Caco-2 (cell line): Measurements from ENCODE around the gene RBM5. TPM values are rescaled to one million over a fixed set of nuclear protein-coding genes. Genes with fewer than 3 reads are reported as not detected.
A peak's percentile ranks its signal among the peaks of the same experiment; 100 is the strongest.

Experiments used
- BruUV-seq: library from RNA; stranded (reverse); fragments of 400-500 nt; replicated peaks from 2 replicates; lab custom pipeline; 2021; lab: Mats Ljungman, UMichigan
- CTCF ChIA-PET: fragments of 300-600 bp; sonication (Branson Sonifier 250); formaldehyde crosslinking; loops from one replicate; lab custom pipeline; 2022; ENCODE audit warnings: antibody characterized with exemption; lab: Charles Lee
- POLR2A ChIA-PET: fragments of 300-600 bp; sonication (Branson Sonifier 250); formaldehyde crosslinking; loops from one replicate; lab custom pipeline; 2022; ENCODE audit warnings: antibody characterized with exemption; lab: Charles Lee
- DNase-seq, 2 experiments: peaks; one replicate each; pipeline versions ENCODE4 v3.0.0 to v3.0.0-alpha.2; 2020 to 2022
- H3K27me3 ChIP-seq: replicated peaks from 2 replicates; pipeline ENCODE4 v1.6.0; 2011; ENCODE audit warnings: low read length; ENCODE audit not compliant: control insufficient read depth, insufficient read depth
- H3K36me3 ChIP-seq: 2 replicates; pipeline ENCODE4 v1.5.1; 2011; ENCODE audit warnings: low read length; ENCODE audit not compliant: control insufficient read depth, insufficient read depth
- H3K4me1 ChIP-seq: fragments of 250-450 bp; sonication (Bioruptor Pico); 2 replicates; pipeline ENCODE4 v1.5.1; 2020; ENCODE audit warnings: mild to moderate bottlenecking
- H3K4me3 ChIP-seq: 2 replicates; pipeline ENCODE4 v1.5.1; 2011; ENCODE audit warnings: low read depth, mild to moderate bottlenecking, control low read depth, low read length
- H3K9me3 ChIP-seq: fragments of 250-450 bp; sonication (Bioruptor Pico); 2 replicates; pipeline ENCODE4 v1.5.1; 2020; ENCODE audit warnings: mild to moderate bottlenecking, moderate library complexity
- H3K27ac Mint-ChIP-seq: one replicate; pipeline ENCODE4 v1.8.0; 2022; ENCODE audit warnings: mixed read lengths; ENCODE audit not compliant: unreplicated experiment
- H3K27me3 Mint-ChIP-seq: one replicate; pipeline ENCODE4 v1.8.0; 2022; ENCODE audit warnings: mixed read lengths; ENCODE audit not compliant: insufficient read depth, unreplicated experiment
- H3K36me3 Mint-ChIP-seq: one replicate; pipeline ENCODE4 v1.8.0; 2022; ENCODE audit warnings: mild to moderate bottlenecking, mixed read lengths; ENCODE audit not compliant: insufficient read depth, unreplicated experiment
- H3K4me1 Mint-ChIP-seq: one replicate; pipeline ENCODE4 v1.8.0; 2022; ENCODE audit warnings: low read depth, mixed read lengths; ENCODE audit not compliant: unreplicated experiment
- H3K4me3 Mint-ChIP-seq: one replicate; pipeline ENCODE4 v1.8.0; 2022; ENCODE audit warnings: mild to moderate bottlenecking, moderate library complexity, mixed read lengths; ENCODE audit not compliant: unreplicated experiment
- H3K9me3 Mint-ChIP-seq: one replicate; pipeline ENCODE4 v1.8.0; 2022; ENCODE audit warnings: mixed read lengths; ENCODE audit not compliant: unreplicated experiment
- CTCF ChIP-seq, 2 experiments: fragments of 200-600 bp in 1 of 2; IDR thresholded peaks; 1 replicate in 1 of 2; 2 replicates in 1 of 2; pipeline versions ENCODE4 v1.5.1 to v1.8.0; 2011 to 2022; ENCODE audit warnings: antibody characterized with exemption in 1 of 2, control low read depth in 1 of 2, inconsistent platforms in 1 of 2, low read depth in 1 of 2, low read length in 1 of 2, mild to moderate bottlenecking in 1 of 2, moderate library complexity in 1 of 2; ENCODE audit not compliant: insufficient read depth in 1 of 2, severe bottlenecking in 1 of 2, unreplicated experiment in 1 of 2
- intact Hi-C: fragments of 100-400 bp; cut with micrococcal nuclease; formaldehyde crosslinking; loops from one replicate; pipeline ENCODE4 v1.10.0; 2022; ENCODE audit not compliant: unreplicated experiment
- total RNA-seq: library from RNA; stranded (reverse); gene quantifications from 2 replicates; pipeline ENCODE4 v1.2.3, GENCODE V29; 2022

RBM5 gene
- total RNA-seq, 1 experiment from 2014 or later = 145 TPM

DNA sequence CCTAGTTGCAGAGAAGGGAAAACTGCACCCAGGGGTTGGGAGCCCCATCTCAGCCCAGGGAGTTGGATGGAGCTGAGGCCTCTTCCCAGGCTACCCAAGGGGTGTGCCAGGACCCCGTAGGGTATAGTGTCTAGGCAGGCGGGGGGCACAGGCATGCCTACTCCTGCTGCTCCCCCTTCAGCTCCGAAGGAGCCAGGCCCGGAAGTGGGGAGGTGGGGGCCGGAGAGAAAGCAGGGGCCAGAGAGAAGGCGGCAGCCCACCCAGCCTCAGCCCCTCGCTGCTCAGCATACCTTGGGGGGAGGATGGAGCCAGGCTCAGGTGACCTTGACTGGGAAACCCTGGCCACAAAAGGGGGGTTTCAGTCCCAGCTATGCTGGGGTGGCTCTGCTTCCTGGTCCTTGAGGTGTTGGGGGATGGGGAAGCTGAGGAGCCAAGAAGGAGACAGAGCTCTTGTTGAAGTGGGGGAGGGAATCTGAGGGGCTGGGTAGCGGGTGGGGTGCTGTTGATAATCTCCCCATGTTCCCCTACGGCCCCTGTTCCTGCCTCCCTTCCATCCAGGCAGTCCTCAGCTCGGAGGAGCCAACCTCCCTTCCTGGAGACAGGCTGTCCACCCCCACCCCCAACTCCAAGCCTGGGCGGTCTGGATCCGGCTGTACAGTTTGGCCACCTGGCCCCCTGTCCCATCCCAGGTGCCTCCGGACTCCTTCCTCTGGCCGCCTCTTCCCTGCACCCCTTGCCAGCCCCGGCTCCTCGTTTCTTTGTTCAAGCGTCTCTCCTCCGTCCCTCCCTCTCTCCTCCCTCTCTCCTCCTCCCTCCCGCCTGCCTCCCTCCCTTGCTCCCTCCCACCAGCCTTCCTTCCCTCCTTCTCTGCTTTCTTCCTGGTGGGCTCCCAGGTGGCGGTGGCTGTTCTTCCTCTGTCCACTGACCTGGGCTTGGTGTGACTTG, 68.1 kb downstream of the RBM5 start:
- POLR2A ChIA-PET = interaction anchor here (0.7 kb wide), 1 partner anchor 18 kb away, joined by 3 read pairs; no protein-coding TSS in a partner anchor
- intact Hi-C loops = no loop called here
- H3K27me3 Mint-ChIP-seq = no peaks in the 10 kb centered on the region
- peaks cover 25% of the 10 kb centered on the region for H3K4me1 ChIP-seq
- H3K4me3 ChIP-seq = peak overlapping the region; percentile 70; the same call in 1 of the 2 replicates
- peaks cover 14% of the 10 kb centered on the region for H3K36me3 Mint-ChIP-seq
- H3K4me3 Mint-ChIP-seq = peak overlapping the region; percentile 90
- BruUV-seq = no TSS peak
- DNase-seq = no peak
- H3K9me3 Mint-ChIP-seq = no peaks in the 10 kb centered on the region
- CTCF ChIA-PET = interaction anchor here (0.7 kb wide), 1 partner anchor 9 kb away, joined by 5 read pairs; no protein-coding TSS in a partner anchor
- no peaks in the 10 kb centered on the region for H3K27me3 ChIP-seq
- no peak for TF ChIP-seq CTCF (IDR thresholded peaks at IDR 0.05; ENCODE audit: insufficient read depth in 1 of 2, low read depth in 1 of 2, low read length in 1 of 2, severe bottlenecking in 1 of 2, unreplicated experiment in 1 of 2)
- H3K4me1 Mint-ChIP-seq = peaks cover 30% of the 10 kb centered on the region
- no peaks in the 10 kb centered on the region for H3K36me3 ChIP-seq
- H3K27ac Mint-ChIP-seq = no peak overlapping the region
- H3K9me3 ChIP-seq = no peaks in the 10 kb centered on the region

- peak overlapping the region; percentile 53 for H3K4me3 Mint-ChIP-seq
- intact Hi-C loops = no loop called here
- H3K27ac Mint-ChIP-seq = no peak overlapping the region
- no peaks in the 10 kb centered on the region for H3K36me3 ChIP-seq
- no peak overlapping the region for H3K4me3 ChIP-seq
- peaks cover 25% of the 10 kb centered on the region for H3K4me1 ChIP-seq
- DNase-seq = no peak
- peaks cover 14% of the 10 kb centered on the region for H3K36me3 Mint-ChIP-seq
- no peaks in the 10 kb centered on the region for H3K27me3 Mint-ChIP-seq
- no peak for TF ChIP-seq CTCF (IDR thresholded peaks at IDR 0.05; ENCODE audit: insufficient read depth in 1 of 2, low read depth in 1 of 2, low read length in 1 of 2, severe bottlenecking in 1 of 2, unreplicated experiment in 1 of 2)
- H3K9me3 Mint-ChIP-seq = no peaks in the 10 kb centered on the region
- ChIA-PET CTCF (interaction anchor here (0.6 to 0.9 kb wide), 2 partner anchors 41 to 64 kb away, joined by 3 to 6 read pairs; no protein-coding TSS in a partner anchor), POLR2A (no interaction called here)
- H3K4me1 Mint-ChIP-seq = peaks cover 30% of the 10 kb centered on the region
- BruUV-seq = no TSS peak
- H3K9me3 ChIP-seq = no peaks in the 10 kb centered on the region
- H3K27me3 ChIP-seq = no peaks in the 10 kb centered on the region
Observed at GRCh38 chr3:50157827-50158529, 69.3 kb downstream of the RBM5 start.

GRCh38 chr3:50158530-50159146, 69.9 kb downstream of the RBM5 start:
- peaks cover 27% of the 10 kb centered on the region for H3K4me1 Mint-ChIP-seq
- H3K4me3 Mint-ChIP-seq = no peak overlapping the region
- Histone ChIP-seq H3K9me3 (no peaks in the 10 kb centered on the region), H3K27me3 (no peaks in the 10 kb centered on the region), H3K36me3 (no peaks in the 10 kb centered on the region), H3K4me1 (peaks cover 25% of the 10 kb centered on the region), H3K4me3 (no peak overlapping the region)
- no peaks in the 10 kb centered on the region for H3K9me3 Mint-ChIP-seq
- DNase-seq = no peak
- POLR2A ChIA-PET = no interaction called here
- H3K27ac Mint-ChIP-seq = peak overlapping the region; percentile 50
- peaks cover 14% of the 10 kb centered on the region for H3K36me3 Mint-ChIP-seq
- TF ChIP-seq CTCF (IDR thresholded peaks at IDR 0.05; ENCODE audit: insufficient read depth in 1 of 2, low read depth in 1 of 2, low read length in 1 of 2, severe bottlenecking in 1 of 2, unreplicated experiment in 1 of 2) = no peak
- intact Hi-C loops = no loop called here
- CTCF ChIA-PET = interaction anchor here (0.6 kb wide), 1 partner anchor 41 kb away, joined by 6 read pairs; no protein-coding TSS in a partner anchor
- BruUV-seq = no TSS peak
- H3K27me3 Mint-ChIP-seq = no peaks in the 10 kb centered on the region
